Right lobe of liver (tissue), 4 donors: ENCODE results near the gene PRPF6.

Experiments
- CTCF ChIP-seq, 4 donors: fragments of 200-600 bp in 3 of 4; fragments of 450-650 bp in 1 of 4; IDR thresholded peaks; one replicate each; pipeline versions ENCODE4 v1.5.1 to v1.8.0; 2016 to 2022; ENCODE audit warnings: antibody characterized with exemption in 4 of 4, mild to moderate bottlenecking in 2 of 4
- POLR2A ChIP-seq: fragments of 450-650 bp; IDR thresholded peaks from one replicate; pipeline ENCODE4 v1.6.1; 2017; ENCODE audit warnings: antibody characterized with exemption, mild to moderate bottlenecking
- donor health status: DM: no; HTN: no; CAD: no.
- donor health status: DM: no; HTN: no; CAD: no.
- donor health status: DM: no; HTN: yes; CAD: no.

- TF ChIP-seq CTCF (IDR thresholded peaks at IDR 0.05), result no peak
- peak; percentile 76 for TF ChIP-seq POLR2A
These were observed 2.4 kb upstream of the PRPF6 start for GRCh38 chr20:63978319-63979228.
